ENCODE measurements around the gene BRD3OS. TPM values are rescaled to one million over a fixed set of nuclear protein-coding genes. Genes with fewer than 3 reads are reported as not detected.

The BRD3OS gene
- total RNA-seq, 3 donors from 2014 or later: 3.6 to 17.6 (median 4.9) TPM

DNA sequence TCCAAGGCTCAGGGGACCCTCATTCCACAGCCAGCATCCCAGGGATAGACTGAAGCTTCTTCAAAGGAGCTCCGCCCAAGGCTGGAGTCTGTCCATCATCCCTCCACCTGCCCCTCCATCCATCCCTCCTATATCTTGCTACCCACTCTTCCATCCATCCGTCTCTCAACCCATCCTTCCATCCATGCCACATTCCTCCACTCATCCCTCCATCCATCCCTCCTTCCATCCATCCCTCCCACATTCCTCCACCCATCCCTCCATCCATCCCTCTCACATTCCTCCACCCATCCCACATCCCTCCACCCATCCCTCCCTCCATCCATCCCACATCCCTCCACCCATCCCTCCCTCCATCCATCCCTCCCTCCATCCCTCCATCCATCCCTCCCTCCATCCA, 27.7 kb upstream of the BRD3OS start:
- Histone ChIP-seq H3K4me3 (no peak overlapping the region), H3K9me3 (no peaks in the 10 kb centered on the region), H3K36me3 (ENCODE audit: low read depth) (no peaks in the 10 kb centered on the region), H3K4me1 (ENCODE audit: low read depth) (peaks cover 13% of the 10 kb centered on the region)
- no peak for ATAC-seq
- intact Hi-C loops (cut with DNase I, micrococcal nuclease): loop anchor here in 1 of 2 donors (5.0 kb wide), 1 partner anchor 205 kb away; no protein-coding TSS in a partner anchor
- no peak for DNase-seq
- TF ChIP-seq CTCF (IDR thresholded peaks at IDR 0.05): no peak

- peaks cover 3% of the 10 kb centered on the region for H3K4me1 ChIP-seq (ENCODE audit: low read depth)
- intact Hi-C loops (cut with DNase I, micrococcal nuclease): loop anchor here in 1 of 2 donors (5.0 kb wide), 1 partner anchor 207 kb away; no protein-coding TSS in a partner anchor
- TF ChIP-seq CTCF (IDR thresholded peaks at IDR 0.05): no peak
These were observed 26.2 kb upstream of the BRD3OS start for GRCh38 chr9:133998915-133999595.

DNA sequence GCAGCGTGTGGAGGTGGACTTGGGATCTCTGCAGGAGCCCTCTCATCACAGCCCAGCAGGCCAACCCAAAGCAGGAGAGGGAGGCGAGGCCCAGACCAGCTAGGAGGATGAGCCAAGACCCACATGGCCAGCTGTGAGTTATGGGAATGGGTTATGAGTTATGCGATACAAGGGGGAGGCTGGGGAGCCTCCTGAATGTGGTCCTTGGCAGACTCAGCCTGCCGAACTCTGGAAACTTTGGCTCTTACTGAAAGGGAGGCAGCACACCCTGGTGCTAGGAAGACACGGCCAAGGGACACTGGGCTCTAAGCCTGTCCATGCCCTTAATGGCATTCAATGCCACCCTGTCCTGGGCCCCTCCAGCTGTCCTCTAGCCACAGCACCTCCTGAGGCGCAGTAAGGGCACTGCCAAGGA, 25.4 kb upstream of the BRD3OS start:
- no peaks in the 10 kb centered on the region for H3K9me3 ChIP-seq
- intact Hi-C loops (cut with DNase I, micrococcal nuclease): loop anchor here in 1 of 2 donors (5.0 kb wide), 1 partner anchor 208 kb away; no protein-coding TSS in a partner anchor
- no peak for ATAC-seq
- no peaks in the 10 kb centered on the region for H3K36me3 ChIP-seq (ENCODE audit: low read depth)
- TF ChIP-seq CTCF (IDR thresholded peaks at IDR 0.05): no peak
- H3K4me3 ChIP-seq: no peak overlapping the region
- DNase-seq: no peak
- no peaks in the 10 kb centered on the region for H3K4me1 ChIP-seq (ENCODE audit: low read depth)

More at GRCh38 chr9:133998915-133999595, 26.2 kb upstream of the BRD3OS start:
- ATAC-seq (no peak), DNase-seq (no peak)
- no peak overlapping the region for H3K4me3 ChIP-seq
- H3K36me3 ChIP-seq (ENCODE audit: low read depth): no peaks in the 10 kb centered on the region
- H3K9me3 ChIP-seq: no peaks in the 10 kb centered on the region

GRCh38 chr9:134002796-134003195, 22.5 kb upstream of the BRD3OS start:
- Histone ChIP-seq H3K9me3 (no peaks in the 10 kb centered on the region), H3K4me3 (no peak overlapping the region), H3K4me1 (ENCODE audit: low read depth) (no peaks in the 10 kb centered on the region), H3K36me3 (ENCODE audit: low read depth) (no peaks in the 10 kb centered on the region)
- ATAC-seq (no peak), DNase-seq (no peak)
- intact Hi-C loops (cut with DNase I, micrococcal nuclease): no loop called here
- TF ChIP-seq CTCF (IDR thresholded peaks at IDR 0.05): no peak

GRCh38 chr9:134003237-134003636, 22.0 kb upstream of the BRD3OS start:
- Histone ChIP-seq H3K4me1 (ENCODE audit: low read depth) (no peaks in the 10 kb centered on the region), H3K4me3 (no peak overlapping the region), H3K9me3 (no peaks in the 10 kb centered on the region), H3K36me3 (ENCODE audit: low read depth) (no peaks in the 10 kb centered on the region)
- TF ChIP-seq CTCF (IDR thresholded peaks at IDR 0.05): no peak
- no peak for DNase-seq
- no peak for ATAC-seq
- intact Hi-C loops (cut with DNase I, micrococcal nuclease): no loop called here

Data from mucosa of descending colon (tissue), 3 donors.